Loucy (cell line): ENCODE data around the gene GPATCH11.

Experiments used
- H2AFZ ChIP-seq: fragments of 200-600 bp; sonication (generic); 2 replicates; pipeline ENCODE4 v1.6.0; 2016; ENCODE audit warnings: antibody characterized with exemption, mild to moderate bottlenecking, low read length, moderate library complexity
- H3F3A ChIP-seq: fragments of 200-600 bp; 2 replicates; pipeline ENCODE4 v1.6.0; 2016; ENCODE audit warnings: antibody characterized with exemption, low read depth, mild to moderate bottlenecking
- H3K27me3 ChIP-seq: fragments of 200-600 bp; sonication (generic); 2 replicates; pipeline ENCODE4 v1.6.1; 2014; ENCODE audit warnings: low read length, mild to moderate bottlenecking; ENCODE audit not compliant: insufficient read depth, poor library complexity, severe bottlenecking
- H3K36me3 ChIP-seq: fragments of 200-600 bp; sonication (generic); 2 replicates; pipeline ENCODE4 v1.6.1; 2016; ENCODE audit warnings: low read length; ENCODE audit not compliant: insufficient read depth
- H3K4me1 ChIP-seq: fragments of 200-600 bp; sonication (generic); 2 replicates; pipeline ENCODE4 v1.5.1; 2014; ENCODE audit warnings: low read length, mild to moderate bottlenecking; ENCODE audit not compliant: insufficient read depth, poor library complexity, severe bottlenecking
- H3K4me2 ChIP-seq: fragments of 200-600 bp; sonication (generic); 2 replicates; pipeline ENCODE4 v1.6.0; 2014; ENCODE audit warnings: antibody characterized with exemption, low read length, low read depth, mild to moderate bottlenecking; ENCODE audit not compliant: poor library complexity, severe bottlenecking
- H3K4me3 ChIP-seq: fragments of 200-600 bp; sonication (generic); 2 replicates; pipeline ENCODE4 v1.5.1; 2014; ENCODE audit warnings: low read length, mild to moderate bottlenecking, mixed read lengths; ENCODE audit not compliant: poor library complexity, severe bottlenecking
- H3K79me2 ChIP-seq: fragments of 200-600 bp; sonication (generic); 2 replicates; pipeline ENCODE4 v1.6.1; 2014; ENCODE audit warnings: low read length; ENCODE audit not compliant: insufficient read depth
- H3K9ac ChIP-seq: fragments of 200-600 bp; sonication (generic); 2 replicates; pipeline ENCODE4 v1.6.0; 2014; ENCODE audit warnings: mild to moderate bottlenecking, low read depth, low read length, moderate library complexity; ENCODE audit not compliant: poor library complexity, severe bottlenecking
- H3K9me2 ChIP-seq: fragments of 200-600 bp; sonication (generic); replicated peaks from 2 replicates; pipeline ENCODE4 v1.6.1; 2016; ENCODE audit warnings: low read depth, low read length, mixed read lengths
- H3K9me3 ChIP-seq: fragments of 200-600 bp; sonication (generic); 2 replicates; pipeline ENCODE4 v1.6.1; 2014; ENCODE audit warnings: mild to moderate bottlenecking, antibody characterized with exemption, low read length, low read depth; ENCODE audit not compliant: insufficient read depth
- H4K20me1 ChIP-seq: fragments of 200-600 bp; sonication (generic); 2 replicates; pipeline ENCODE4 v1.6.0; 2014; ENCODE audit warnings: antibody characterized with exemption, low read length, mild to moderate bottlenecking; ENCODE audit not compliant: insufficient read depth, poor library complexity, severe bottlenecking
- EZH2phosphoT487 ChIP-seq: fragments of 200-600 bp; IDR thresholded peaks from 2 replicates; pipeline ENCODE4 v1.6.1; 2018; ENCODE audit warnings: antibody characterized with exemption, mild to moderate bottlenecking, moderate library complexity, borderline replicate concordance
- TF ChIP-seq, protein P1 (sequence below): fragments of 200-600 bp; sonication (generic); conservative IDR thresholded peaks from 2 replicates; pipeline ENCODE4 v1.5.1; 2014; ENCODE audit warnings: mild to moderate bottlenecking, antibody characterized with exemption, low read length

Gene GPATCH11

DNA sequence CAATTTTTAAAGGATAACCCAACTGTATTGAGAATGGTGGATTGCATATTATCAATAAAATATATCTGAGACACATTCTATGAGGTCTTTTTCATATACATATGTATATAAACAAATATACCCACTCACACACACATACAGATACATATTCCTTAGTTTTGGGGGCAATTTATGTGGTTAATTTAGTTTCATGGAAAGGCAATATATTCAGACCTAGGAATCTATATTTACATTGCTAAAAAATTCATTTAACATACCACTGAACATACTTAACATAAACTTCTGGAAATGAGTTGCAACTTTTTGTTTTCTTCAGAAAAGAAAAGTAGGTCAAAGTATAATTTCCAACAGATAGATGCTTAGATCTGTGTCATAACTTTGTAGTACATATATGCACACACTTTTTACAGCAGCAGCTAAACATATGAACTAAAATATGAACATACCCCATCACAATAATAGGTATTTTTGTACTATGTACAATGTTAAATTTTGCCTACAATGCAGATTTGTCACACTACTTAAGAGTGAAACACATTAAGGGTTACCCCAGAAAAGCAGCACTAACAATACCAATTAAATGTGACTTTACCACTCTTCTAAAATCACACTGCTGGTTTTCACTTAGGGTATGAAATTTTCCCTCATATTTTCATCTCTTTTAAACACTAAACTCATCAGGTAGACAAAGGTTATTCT is 23.2 kb upstream of the GPATCH11 start:
- TF ChIP-seq EZH2phosphoT487: no peak
- TF ChIP-seq, protein P1, sequence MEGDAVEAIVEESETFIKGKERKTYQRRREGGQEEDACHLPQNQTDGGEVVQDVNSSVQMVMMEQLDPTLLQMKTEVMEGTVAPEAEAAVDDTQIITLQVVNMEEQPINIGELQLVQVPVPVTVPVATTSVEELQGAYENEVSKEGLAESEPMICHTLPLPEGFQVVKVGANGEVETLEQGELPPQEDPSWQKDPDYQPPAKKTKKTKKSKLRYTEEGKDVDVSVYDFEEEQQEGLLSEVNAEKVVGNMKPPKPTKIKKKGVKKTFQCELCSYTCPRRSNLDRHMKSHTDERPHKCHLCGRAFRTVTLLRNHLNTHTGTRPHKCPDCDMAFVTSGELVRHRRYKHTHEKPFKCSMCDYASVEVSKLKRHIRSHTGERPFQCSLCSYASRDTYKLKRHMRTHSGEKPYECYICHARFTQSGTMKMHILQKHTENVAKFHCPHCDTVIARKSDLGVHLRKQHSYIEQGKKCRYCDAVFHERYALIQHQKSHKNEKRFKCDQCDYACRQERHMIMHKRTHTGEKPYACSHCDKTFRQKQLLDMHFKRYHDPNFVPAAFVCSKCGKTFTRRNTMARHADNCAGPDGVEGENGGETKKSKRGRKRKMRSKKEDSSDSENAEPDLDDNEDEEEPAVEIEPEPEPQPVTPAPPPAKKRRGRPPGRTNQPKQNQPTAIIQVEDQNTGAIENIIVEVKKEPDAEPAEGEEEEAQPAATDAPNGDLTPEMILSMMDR: no peak
- H3K27me3 ChIP-seq: no peaks in the 10 kb centered on the region
- no peaks in the 10 kb centered on the region for H3K79me2 ChIP-seq
- no peaks in the 10 kb centered on the region for H3K9me3 ChIP-seq
- no peak overlapping the region for H3K4me2 ChIP-seq
- H3K4me3 ChIP-seq: no peak overlapping the region
- H3K9ac ChIP-seq: no peak overlapping the region
- no peaks in the 10 kb centered on the region for H3F3A ChIP-seq
- H2AFZ ChIP-seq: no peak overlapping the region
- peaks cover 71% of the 10 kb centered on the region for H3K36me3 ChIP-seq
- H3K4me1 ChIP-seq: no peaks in the 10 kb centered on the region
- H3K9me2 ChIP-seq: no peaks in the 10 kb centered on the region
- no peaks in the 10 kb centered on the region for H4K20me1 ChIP-seq

DNA sequence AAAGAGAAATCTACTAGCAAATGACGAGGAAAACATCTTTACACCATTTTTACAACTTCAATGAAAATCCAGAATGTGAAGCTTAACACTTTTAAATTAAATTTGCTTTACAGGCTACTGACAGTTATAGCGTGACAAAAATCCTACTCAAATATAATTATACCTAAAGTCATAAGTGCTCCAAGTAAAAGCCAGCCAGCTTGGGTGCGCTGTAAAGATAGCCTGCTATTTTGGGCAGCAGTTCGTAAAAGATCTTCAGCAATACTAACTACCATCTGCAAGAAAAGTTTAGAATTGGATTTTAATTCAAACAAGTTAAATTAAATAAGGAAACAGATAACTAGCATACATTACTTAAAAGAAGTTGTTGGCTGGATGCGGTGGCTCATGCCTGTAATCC is 22.5 kb upstream of the GPATCH11 start:
- H3K9me3 ChIP-seq: no peaks in the 10 kb centered on the region
- H3F3A ChIP-seq: no peaks in the 10 kb centered on the region
- no peaks in the 10 kb centered on the region for H3K79me2 ChIP-seq
- H2AFZ ChIP-seq: no peak overlapping the region
- no peak overlapping the region for H3K9ac ChIP-seq
- H3K4me3 ChIP-seq: no peak overlapping the region
- no peak overlapping the region for H3K4me2 ChIP-seq
- no peaks in the 10 kb centered on the region for H3K9me2 ChIP-seq
- no peaks in the 10 kb centered on the region for H3K4me1 ChIP-seq
- no peaks in the 10 kb centered on the region for H3K27me3 ChIP-seq
- TF ChIP-seq, protein P1: no peak
- TF ChIP-seq EZH2phosphoT487: no peak
- H4K20me1 ChIP-seq: no peaks in the 10 kb centered on the region
- peaks cover 69% of the 10 kb centered on the region for H3K36me3 ChIP-seq

DNA sequence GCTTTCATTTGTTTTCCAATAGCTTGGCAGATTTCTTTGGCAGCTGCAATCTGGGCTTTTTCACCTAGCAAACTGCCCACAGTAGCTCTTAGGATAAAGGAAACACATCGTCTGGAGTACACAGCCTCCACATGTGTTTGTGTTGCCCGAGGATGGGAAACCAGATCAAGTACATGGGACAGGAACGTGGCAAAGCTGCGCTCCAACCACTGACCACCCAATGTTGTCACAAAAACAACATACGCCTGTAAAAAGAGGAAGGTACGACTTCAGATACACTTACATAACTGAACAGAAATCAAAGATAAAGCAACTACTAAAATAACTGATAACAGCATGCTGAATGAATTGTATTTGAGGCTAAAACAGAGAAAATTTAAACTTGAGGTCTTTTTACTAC is 15.6 kb upstream of the GPATCH11 start:
- H3K79me2 ChIP-seq: no peaks in the 10 kb centered on the region
- no peaks in the 10 kb centered on the region for H4K20me1 ChIP-seq
- peaks cover 58% of the 10 kb centered on the region for H3K36me3 ChIP-seq
- H3K4me3 ChIP-seq: no peak overlapping the region
- no peaks in the 10 kb centered on the region for H3F3A ChIP-seq
- H3K9me2 ChIP-seq: no peaks in the 10 kb centered on the region
- no peak overlapping the region for H3K9ac ChIP-seq
- no peaks in the 10 kb centered on the region for H3K27me3 ChIP-seq
- no peak overlapping the region for H2AFZ ChIP-seq
- TF ChIP-seq, protein P1: no peak
- TF ChIP-seq EZH2phosphoT487: no peak
- no peaks in the 10 kb centered on the region for H3K4me1 ChIP-seq
- H3K9me3 ChIP-seq: no peaks in the 10 kb centered on the region
- H3K4me2 ChIP-seq: no peak overlapping the region
